ENCODE measurements around the gene TCOF1.

DNA sequence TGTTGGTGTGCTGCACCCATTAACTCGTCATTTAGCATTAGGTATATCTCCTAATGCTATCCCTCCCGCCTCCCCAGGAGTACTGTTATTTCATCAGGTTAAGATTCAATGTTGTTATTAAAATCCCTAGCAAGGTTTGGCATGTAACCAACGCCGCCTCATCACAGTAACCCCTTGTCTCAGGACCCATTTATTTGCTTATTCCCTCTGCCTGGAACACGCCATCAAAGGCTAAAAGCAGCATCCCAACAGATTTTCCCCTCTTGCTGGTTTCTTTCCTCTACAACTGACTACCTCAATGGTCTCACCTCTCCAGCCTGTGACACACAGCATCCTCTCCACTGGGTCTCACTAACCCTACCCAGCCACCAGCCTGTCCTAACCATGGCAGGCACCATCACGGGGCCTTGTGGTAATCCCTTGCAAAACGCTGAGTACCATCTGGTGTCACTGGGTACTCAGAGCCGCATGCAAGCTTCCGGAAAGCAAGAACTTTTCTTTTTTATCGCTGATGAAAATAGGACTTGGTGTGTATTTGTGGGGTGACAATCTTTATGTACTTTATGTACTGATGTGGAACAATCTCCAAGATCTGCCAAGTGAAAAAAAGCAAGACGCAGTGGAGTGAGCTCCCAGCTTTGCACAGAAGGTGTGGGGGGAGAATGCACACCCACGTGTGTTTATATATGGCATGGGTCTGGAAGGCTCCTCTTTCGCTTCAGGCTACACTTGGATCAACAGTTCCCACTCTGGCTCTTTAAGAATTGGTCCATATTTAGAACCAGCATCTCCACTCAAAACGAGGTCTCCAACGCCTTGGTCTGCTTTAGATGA, 86.0 kb downstream of the TCOF1 start:
- TF ChIP-seq CREB1 (IDR thresholded peaks at IDR 0.05) (no peak), ZNF274 (IDR thresholded peaks at IDR 0.05; ENCODE audit: borderline replicate concordance, extremely low read depth, low read length) (no peak), FOSL1 (IDR thresholded peaks at IDR 0.05; ENCODE audit: insufficient read depth, low read depth, low read length) (no peak), CEBPB (IDR thresholded peaks at IDR 0.05; ENCODE audit: low read depth, low read length) (no peak), RBBP5 (IDR thresholded peaks at IDR 0.05; ENCODE audit: borderline replicate concordance, low read depth, low read length) (no peak), GABPA (IDR thresholded peaks at IDR 0.05; ENCODE audit: borderline replicate concordance, insufficient read depth, low read length) (no peak), POLR2AphosphoS5 (IDR thresholded peaks at IDR 0.05; ENCODE audit: low read depth, low read length) (peak; percentile 91; the same call in 1 of the 2 replicates), HDAC2 (IDR thresholded peaks at IDR 0.05; ENCODE audit: borderline replicate concordance in 1 of 2, low read depth in 2 of 2, low read length in 2 of 2) (no peak), JUND (IDR thresholded peaks at IDR 0.05; ENCODE audit: low read length) (no peak), JUN (IDR thresholded peaks at IDR 0.05; ENCODE audit: low read depth, low read length) (no peak)
- TF ChIP-seq, protein P1, sequence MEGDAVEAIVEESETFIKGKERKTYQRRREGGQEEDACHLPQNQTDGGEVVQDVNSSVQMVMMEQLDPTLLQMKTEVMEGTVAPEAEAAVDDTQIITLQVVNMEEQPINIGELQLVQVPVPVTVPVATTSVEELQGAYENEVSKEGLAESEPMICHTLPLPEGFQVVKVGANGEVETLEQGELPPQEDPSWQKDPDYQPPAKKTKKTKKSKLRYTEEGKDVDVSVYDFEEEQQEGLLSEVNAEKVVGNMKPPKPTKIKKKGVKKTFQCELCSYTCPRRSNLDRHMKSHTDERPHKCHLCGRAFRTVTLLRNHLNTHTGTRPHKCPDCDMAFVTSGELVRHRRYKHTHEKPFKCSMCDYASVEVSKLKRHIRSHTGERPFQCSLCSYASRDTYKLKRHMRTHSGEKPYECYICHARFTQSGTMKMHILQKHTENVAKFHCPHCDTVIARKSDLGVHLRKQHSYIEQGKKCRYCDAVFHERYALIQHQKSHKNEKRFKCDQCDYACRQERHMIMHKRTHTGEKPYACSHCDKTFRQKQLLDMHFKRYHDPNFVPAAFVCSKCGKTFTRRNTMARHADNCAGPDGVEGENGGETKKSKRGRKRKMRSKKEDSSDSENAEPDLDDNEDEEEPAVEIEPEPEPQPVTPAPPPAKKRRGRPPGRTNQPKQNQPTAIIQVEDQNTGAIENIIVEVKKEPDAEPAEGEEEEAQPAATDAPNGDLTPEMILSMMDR (IDR thresholded peaks at IDR 0.05; ENCODE audit: control extremely low read depth in 1 of 3, insufficient read depth in 1 of 3, low read depth in 1 of 3, low read length in 3 of 3) = no peak
- TF ChIP-seq, protein P2, sequence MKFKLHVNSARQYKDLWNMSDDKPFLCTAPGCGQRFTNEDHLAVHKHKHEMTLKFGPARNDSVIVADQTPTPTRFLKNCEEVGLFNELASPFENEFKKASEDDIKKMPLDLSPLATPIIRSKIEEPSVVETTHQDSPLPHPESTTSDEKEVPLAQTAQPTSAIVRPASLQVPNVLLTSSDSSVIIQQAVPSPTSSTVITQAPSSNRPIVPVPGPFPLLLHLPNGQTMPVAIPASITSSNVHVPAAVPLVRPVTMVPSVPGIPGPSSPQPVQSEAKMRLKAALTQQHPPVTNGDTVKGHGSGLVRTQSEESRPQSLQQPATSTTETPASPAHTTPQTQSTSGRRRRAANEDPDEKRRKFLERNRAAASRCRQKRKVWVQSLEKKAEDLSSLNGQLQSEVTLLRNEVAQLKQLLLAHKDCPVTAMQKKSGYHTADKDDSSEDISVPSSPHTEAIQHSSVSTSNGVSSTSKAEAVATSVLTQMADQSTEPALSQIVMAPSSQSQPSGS (IDR thresholded peaks at IDR 0.05; ENCODE audit: low read length) = peak; percentile 72; the same call in 1 of the 2 replicates
